ENCODE results near the gene OR5B21.

GRCh38 chr11:58549644-58550043, 41.7 kb upstream of the OR5B21 start:
- no peak for TF ChIP-seq CTCF (IDR thresholded peaks at IDR 0.05)
- TF ChIP-seq POLR2A (IDR thresholded peaks at IDR 0.05) = no peak

Data from heart left ventricle (tissue), 13 donors.